ENCODE results near the gene CPT2. TPM values are rescaled to one million over a fixed set of nuclear protein-coding genes. Genes with fewer than 3 reads are reported as not detected.
A peak's percentile ranks its signal among the peaks of the same experiment; 100 is the strongest.

The CPT2 gene
- total RNA-seq = 10.6 TPM

DNA sequence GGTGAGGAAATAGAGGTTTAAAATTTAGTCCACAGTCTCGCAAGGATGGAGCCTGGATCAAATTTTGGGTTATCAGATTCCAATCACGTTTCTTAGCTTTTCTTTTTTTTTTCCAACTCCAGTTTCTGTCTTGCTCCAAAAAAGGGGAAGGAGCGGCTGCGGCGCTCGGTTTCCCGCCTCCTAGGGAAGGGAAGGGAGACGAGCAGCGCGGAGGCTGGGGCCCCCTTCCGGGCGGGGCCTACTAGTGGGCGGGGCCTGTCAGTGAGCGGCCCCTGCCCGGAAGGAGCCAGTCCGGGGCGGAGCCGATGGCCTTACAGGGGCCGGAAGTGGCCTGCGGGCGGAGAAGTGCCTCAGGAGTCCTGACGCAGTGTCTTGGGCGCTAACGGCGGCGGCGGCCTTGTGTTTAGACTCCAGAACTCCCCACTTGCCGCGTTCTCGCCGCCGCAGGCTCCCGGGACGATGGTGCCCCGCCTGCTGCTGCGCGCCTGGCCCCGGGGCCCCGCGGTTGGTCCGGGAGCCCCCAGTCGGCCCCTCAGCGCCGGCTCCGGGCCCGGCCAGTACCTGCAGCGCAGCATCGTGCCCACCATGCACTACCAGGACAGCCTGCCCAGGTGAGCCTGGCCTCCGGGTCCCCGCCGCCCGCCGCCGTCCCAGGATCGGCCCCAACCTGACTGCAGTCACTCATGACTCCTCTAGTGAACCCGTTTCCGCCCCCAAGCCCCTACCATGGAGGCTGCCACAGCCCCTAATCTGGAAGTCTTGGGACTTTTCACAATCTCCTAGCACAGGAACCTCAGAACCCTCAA, at the start of gene CPT2:
CPT2 (plus strand) TSS at position 340 of the 806 bp plus-strand sequence; CDS start at position 460, 120 bp downstream.
- peak; percentile 90 for DNase-seq

DNA sequence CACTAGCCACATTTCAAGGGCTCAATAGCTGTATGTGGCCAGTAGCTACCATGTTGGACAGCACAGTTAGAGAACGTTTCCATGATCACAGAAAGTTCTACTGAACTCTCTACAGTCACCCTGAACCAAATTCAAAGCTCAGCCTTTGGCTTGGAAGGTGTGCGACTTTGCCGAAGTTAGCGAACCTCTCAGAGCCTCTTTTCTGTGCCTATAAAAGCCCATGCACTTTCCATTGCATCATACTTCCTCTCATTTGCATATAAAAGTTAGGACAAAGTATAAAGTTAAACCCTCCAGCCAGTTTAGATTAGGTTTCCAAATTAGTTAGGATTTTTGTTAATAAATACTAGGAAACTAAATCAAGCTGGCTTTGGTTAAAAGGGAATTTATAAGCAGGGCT, 49.5 kb upstream of the CPT2 start:
- DNase-seq = no peak

DNA sequence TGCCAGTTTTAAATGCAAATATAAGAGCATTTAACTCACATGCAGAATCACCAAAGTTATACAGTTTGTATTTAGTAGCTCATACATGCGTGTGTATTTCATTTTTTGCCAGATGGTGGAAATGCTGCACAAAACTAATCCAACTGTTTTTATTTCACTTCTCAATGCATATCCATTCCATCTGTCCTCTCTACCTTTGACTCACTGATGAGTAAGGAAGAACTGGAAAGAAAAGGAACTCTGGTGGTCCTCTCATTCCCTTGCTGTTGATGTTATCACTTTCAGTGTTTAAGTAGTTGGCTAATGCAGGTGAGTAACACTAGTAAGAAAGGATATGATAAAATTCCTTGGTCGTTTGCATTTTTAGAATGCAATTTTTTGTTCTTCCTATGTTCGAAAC, 48.5 kb upstream of the CPT2 start:
- no peak for DNase-seq

DNA sequence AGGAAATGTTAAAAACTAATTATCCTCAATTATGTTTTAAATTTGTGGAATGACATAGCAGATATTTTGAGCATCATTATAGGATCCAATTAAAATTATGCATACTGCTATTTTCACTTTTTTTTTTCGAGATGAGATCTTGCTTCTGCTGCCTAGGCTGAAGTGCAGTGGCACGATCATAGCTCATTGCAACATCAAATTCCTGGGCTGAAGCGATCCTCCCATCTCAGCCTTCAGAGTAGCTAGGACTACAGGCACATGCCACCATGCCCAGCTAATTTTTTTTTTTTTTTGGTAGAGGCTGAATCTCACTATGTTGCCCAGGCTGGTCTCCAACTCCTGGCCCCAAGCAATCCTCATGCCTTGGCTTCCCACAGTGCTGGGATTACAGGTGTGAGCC, 42.9 kb upstream of the CPT2 start:
- DNase-seq = no peak

DNA sequence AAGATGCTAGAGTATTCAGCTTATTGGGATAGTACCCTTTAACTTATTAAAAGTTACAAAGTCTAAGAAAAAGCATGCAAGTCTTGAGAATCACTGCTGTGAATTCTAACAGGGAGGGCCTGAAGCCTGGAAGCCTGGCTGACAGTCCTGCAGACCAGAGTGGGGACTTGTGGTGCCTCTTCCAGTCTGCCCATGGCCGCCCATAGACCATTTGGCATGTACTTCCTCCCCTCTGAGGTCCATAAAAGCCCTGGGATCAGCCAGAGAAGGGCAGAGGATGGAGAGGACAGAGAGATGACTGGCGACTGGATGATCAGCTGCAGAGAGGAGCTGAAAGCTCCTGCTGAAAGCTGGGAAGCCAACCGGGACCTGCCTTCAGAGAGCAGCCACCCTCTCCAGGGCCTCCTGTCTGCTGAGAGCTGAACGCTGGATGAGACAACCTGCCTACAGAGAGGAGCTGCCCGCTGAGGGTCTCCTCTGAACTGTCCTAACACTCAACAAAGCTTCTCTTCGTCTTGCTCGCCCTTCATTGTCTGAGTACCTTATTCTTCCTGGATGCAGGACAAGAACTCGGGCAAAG, 41.7 kb upstream of the CPT2 start:
- DNase-seq = no peak

DNA sequence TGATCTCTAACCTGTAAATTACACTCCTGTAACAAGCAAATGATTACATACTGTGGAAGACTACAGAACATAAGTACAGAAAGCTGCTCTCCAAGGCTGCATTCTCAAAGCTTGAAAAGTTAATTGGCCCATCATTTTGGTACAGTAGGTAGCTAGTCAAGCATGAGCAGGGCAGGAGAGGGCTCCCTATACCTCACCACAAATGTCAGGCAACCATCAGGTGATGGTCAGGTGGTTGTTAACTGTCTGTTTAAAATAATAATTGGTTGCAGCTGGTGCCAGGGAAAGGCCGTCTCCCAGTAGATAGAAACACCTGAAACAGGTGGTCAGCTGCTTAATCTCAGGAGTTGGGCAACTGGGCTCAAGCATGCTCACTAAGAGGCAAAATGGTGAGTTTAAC, 41.1 kb upstream of the CPT2 start:
- no peak for DNase-seq

DNA sequence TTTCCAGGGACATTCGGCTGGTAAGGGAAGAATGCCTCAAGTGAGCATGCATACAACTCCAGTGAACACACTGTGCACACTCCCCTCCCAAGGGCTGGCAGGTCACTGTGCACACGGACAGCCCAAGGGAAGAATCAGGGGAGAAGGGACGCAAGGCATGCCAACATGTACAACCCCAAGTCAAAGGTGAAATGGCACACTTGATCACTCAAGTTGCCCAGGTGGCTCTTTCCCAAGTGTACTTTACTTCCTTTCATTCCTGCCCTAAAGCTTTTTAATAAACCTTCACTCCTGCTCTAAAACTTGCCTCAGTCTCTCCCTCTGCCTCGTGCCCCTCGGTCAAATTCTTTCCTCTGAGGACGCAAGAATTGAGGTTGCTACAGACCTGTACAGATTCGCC, 40.7 kb upstream of the CPT2 start:
- DNase-seq = no peak

DNA sequence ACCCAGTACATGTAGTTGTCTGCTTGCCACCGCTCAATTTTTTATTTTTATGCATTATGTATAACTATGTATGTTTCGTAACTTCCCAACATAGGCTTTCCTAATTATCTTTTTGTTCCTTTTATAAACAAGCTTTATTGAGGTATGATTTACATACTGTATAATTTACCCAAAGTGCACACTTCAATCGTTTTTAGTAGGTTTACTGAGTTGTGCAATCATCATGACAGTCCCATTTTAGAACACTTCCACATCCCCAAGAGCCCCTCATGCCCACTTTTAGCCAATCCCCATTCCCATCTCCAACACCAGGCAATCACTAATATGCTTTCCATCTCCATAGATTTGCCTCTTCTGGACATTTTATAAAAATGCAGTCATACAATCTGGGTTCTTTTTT, 39.8 kb upstream of the CPT2 start:
- no peak for DNase-seq

DNA sequence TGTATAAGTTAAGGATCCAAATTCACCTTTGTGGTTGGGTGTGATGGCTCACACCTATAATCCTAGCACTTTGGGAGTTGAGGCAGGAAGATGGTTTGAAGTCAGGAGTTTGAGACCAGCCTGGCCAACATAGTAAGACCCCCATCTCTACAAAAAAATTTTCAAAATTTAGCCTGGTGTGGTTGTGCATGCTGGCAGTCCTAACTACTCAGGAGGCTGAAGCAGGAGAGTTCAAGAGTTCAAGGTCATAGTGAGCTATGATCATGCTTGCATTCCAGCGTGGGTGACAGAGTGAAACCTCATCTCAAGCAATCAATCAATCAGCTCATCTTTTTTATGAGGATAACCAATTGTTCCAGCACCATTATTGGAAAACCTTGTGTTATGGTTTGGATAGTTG, 37.7 kb upstream of the CPT2 start:
- no peak for DNase-seq

DNA sequence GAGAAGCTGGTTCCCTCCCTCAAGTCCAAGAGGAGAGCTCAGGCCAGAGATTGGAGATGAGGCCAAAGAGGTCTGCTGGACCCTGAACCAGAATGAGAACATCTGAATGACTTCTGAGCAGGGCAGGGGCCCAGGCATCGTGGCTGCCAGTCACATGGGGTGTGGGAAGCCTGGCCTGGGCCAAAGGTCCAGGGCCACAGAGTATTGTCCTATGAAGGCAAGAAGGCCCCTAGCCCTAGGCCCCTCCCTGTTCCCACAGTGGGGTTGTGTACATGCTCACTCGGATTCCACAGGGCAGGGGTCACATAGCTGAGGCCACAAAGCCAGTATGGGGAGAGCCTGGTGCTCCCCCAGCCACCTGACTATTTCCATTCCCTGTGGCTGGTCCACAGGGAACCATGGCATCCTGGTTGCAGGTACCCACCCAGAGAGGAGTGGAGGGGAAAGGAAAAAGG, 35.7 kb upstream of the CPT2 start:
- no peak for DNase-seq

DNA sequence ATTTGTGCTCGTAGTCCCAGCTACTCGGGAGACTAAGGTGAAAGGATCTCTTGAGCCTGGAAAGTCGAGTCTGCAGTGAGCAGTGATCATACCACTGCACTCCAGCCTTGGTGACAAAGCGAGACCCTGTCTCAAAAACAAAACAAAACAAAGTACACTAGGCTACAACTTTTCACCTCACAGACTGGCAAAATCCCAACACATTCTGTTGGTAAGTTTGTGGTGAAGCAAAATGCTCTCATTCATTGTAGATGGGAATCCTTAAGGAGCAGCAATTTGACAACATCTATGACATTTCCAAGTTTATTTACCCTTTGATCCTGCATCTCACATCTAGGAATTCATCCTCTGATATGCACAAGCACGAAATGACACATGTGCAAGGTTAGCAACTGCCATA, 34.0 kb upstream of the CPT2 start:
- no peak for DNase-seq

DNA sequence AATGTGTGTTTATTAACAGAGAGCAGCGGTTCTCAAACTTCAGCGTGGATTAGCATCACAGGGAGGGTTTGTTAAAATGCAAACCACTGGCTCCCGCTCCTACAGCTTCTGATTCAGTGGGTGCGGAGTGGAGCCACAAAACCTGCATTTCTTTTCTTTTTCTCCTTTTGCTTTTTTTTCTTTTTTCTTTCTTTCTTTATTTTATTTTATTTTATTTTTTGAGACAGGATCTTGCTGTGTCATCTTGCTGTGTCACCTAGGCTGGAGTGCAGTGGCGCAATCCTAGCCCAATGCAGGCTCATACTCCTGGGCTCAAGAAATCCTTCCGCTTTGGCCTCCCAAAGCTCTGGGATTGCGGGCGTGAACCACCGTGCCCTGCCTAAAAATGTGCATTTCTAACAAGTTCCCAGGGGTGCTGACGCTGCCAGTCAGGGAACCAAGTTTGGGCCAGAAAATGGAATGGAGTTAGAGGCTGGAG, 33.3 kb upstream of the CPT2 start:
- DNase-seq = no peak

DNA sequence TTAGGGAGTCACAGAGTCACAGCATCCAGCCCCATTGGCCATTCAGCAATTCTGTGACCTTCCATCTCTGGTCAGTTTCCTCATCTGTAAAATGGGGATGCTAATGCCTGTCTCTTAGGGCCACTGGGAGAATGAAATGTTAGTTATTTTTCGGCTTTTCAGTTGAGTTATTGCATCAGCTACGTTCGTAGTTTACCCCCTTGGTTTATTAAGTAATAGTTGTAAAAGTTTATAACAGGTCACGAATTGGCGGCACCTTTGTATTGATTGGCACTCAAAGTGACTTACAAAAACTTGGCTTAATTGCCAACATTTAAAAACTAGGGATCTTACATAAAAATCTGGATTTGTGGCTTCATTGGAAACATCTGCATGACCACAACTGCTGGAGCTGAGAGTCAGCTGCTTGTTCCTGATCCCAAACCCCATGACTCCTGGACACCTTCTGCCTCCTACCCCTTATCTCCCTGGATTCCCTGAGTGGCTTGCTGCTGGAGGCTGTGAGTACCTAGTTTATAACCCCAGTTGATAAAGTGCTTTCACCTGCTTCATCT, 31.1 kb upstream of the CPT2 start:
- no peak for DNase-seq

DNA sequence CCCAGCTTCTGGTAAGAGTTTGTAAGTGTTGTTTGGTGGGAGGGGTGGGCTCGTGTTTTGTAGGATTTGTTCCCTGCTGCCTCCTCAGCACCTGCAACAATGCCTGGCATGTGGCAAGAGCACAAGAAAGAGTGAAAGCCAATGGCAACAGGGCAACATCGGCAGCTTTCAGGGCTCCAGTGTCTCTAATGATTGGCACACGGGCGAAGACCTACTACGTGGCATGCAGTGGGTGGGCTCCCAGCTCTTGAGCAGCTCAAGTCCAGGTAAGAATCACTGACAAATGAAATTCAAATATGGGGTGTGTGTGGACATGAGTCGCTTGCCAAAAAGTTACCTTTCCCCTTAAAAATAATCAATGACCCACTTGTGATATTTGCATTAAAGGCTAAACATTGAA, 30.3 kb upstream of the CPT2 start:
- DNase-seq = no peak

DNA sequence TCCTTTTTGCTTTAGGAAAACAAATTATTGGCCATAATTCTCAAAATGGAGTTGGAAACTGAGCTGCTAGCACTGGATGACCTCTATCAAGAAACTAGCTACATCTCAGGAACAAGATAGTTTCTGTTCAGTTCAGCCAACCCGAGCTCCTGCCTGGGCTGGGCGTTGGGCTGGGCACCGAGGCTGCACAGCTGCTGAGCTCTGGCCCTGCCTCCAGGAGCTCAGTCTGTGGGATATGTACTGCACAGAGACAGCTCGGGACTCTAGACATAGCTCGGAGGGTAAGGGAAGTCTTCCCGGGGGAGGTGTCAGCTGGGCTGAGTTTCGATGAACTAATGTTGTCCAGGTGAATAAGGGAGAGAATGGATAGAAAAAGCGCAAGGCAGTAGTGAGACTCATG, 29.7 kb upstream of the CPT2 start:
- no peak for DNase-seq

DNA sequence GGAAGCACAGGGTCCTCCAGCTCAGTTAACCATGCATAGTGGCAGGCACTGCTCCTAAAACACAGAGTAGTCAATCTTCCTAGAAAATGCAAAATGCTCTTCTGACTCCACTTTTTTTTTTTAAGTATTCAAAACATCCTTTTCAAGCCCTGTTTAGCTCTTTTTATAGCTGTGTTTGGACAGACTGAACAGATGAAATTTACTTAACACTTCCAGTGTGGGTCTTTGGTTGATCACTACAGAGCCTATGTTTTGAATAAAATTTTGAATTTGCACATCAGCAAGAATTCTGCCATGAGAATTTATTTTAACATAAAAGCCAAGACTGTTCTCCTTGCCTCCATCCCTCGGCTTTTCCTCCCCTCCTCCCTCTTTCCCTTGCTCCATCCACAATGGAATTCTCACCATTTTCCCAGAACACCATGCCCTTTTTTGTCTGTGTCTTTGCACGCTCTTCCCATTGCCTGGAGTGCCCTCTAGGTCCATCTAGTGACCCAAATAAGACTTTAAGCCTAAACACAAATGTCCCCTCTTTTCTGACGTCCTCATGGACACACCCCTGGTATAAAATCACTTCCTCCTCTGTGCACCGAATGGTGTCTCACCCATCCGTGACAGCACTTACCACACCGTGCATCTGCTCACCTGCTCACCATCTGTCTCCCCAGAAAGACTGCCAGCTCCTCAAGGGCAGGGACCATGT, 24.0 kb upstream of the CPT2 start:
- DNase-seq = no peak

DNA sequence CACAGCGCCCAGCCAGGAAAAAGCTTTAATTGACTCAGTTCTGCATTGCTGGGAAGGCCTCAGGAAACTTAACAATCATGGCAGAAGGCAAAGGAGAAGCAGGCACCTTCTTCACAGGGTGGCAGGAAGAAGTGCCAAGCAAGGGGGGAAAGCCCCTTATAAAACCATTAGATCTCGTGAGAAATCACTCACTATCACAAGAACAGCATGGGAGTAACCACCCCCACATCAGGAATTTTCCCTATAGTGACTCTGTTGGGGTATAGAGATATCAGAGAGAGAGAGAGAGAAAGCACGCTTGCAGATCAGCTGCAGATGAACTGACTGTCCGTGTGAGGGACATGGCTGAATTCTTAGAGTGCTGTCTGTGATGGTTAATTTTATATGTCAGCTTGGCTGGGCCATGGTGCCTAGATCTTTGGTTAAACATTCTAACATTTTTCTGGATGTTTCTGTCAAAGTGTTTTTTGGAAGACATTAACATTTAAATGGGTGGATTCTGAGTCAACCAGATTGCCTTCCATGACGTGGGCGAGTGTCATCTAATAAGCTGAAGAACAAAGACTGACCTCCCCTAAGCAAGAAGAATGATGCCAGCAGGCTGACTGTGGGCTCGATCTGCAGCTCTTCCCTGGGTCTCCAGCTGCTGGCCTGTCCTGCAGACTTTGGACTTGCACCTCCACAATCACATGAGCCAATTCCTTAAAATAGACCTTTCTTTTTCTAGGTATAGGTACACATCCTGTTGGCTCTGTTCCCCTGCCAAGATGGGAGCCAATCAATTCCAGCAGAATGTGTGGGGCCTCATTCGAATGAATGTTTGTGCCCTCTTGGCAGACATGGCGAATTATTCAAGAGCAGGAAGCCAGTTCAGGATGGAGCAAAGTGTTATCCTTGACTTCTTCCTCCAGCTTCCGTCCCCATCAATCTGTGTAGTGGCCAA, 21.4 kb upstream of the CPT2 start:
- no peak for DNase-seq

DNA sequence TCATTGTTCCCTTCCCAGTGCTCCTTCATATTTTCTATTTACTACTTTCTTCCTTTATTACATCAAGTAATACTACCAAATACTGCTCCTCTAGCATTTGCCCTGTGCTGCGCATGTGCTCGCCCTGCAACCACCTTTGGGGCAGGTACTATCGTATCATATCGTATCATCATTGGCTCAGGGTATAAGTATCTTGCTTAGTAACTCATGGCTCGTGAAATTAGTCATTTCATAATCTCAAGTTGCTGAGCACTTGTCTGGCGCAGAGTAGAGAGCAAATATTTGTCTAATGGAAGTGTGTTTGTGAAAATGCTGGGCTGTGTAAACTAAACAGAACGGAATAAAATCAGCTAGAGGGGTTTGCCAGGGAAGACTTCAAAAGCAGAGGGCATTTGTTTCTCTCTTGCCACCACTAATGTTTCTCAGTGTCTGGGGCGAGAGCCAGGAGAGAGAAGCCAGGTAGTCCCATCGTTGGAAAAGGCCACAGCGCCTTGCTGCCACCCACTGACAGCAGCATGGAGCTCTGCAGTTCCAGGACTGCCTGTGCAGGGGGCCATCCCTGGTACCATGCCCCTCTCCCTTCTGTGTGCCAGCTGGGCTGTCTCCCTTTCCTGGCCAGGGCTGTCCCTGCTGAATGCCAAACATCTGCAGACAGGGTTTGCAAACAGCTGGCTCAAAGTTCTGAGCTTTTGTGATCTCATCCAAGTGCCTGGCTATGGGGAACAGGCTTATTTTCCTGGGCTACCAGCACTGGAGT, 20.0 kb upstream of the CPT2 start:
- peak; percentile 55 for DNase-seq

DNA sequence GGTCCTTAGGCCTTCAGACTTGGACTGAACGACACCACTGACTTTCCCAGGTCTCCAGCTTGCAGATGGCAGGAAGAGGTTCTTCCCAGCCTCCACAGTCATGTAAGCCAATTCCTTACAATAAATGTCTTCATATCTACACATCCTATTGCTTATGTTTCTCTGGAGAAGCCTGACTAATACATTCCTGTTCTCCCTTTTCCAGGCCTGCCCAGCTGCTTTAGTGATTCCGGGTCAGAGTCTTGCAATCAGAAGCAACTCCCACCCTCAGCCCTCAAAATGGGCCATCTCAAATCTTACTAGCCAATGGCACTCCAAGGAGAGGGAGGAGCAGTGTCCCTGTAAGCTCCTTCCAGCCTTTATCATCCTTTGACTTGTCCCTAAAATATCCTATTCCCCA, 16.4 kb upstream of the CPT2 start:
- DNase-seq = no peak

DNA sequence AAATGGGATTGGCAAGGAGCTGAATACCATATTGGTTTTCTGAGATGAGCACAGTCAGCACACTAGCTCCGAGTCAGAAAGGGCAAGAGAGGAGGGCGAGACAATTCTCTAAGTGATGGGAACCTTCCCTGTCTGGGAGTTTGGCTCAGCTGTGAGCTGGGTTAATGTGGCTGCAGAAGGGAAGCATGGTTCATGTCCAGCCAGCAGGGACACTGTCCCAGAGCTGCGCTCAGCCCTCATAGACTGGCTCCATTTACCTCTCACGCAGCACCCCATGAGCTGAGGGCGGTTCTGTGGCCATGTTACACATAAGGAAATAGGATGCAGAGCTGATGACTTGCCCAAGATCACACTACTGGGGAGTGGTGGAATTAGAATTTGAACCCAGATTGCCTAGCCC, 15.7 kb upstream of the CPT2 start:
- no peak for DNase-seq

DNA sequence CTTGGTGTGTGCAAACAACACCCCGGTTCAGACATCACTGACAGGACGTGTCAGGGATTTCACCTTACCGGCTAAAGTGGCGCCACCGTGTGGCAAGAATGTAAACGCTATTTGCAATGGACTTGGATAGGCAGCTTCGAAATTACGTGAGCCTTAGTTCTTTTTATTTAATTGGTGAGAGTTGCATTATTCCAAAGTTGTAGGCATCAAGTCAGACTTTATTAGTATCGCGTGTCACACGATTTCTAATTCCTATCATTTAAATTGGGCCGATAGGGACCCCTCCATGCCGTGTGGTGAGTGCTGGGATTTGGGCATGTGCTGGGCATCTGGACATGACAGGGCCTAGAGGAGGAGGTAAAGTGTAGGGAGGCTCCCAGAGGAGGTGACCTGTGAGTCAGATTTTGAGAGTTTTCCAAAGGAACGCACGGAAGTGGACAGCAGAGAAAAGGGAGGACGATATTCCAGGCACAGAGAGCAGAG, 14.5 kb upstream of the CPT2 start:
- DNase-seq = peak; percentile 40

Data from skin of body (tissue), 2 donors.